ENCODE data around the gene SOSTDC1.

DNA sequence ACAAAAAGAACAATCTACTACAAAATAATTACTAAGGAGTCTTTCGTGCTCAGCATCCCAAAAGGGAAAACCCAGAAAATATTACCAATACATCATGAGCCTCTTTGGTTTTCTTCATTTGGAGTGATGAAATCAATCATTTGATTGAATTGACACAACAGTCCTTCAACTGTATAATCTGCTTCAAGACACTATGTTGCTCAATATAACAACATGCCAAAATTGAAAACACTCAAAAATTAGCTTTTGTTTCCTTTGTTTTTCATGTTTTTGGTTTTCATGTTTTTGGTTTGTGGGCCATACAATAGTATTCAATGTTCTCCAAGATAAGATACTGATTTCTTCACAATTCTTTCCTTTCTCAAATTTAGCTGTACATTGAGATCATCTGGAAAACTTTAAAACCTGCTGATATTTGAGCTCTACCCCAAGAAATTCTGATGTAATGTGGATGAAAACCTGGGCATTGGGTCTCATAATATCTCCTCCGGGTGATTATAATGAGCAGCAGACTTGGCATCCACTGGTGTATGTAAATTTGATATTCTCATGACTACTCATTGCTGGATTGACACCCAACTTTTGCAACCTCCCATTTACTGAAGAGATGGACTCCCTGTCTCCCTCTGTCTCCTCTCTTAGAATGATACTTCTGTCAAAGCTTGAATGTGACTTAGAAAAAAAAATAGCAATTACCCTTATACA, 4.6 kb downstream of the SOSTDC1 start:
- TF ChIP-seq POLR2AphosphoS5 (IDR thresholded peaks at IDR 0.05) = no peak
- TF ChIP-seq POLR2A (IDR thresholded peaks at IDR 0.05) = no peak
- TF ChIP-seq, protein P1, sequence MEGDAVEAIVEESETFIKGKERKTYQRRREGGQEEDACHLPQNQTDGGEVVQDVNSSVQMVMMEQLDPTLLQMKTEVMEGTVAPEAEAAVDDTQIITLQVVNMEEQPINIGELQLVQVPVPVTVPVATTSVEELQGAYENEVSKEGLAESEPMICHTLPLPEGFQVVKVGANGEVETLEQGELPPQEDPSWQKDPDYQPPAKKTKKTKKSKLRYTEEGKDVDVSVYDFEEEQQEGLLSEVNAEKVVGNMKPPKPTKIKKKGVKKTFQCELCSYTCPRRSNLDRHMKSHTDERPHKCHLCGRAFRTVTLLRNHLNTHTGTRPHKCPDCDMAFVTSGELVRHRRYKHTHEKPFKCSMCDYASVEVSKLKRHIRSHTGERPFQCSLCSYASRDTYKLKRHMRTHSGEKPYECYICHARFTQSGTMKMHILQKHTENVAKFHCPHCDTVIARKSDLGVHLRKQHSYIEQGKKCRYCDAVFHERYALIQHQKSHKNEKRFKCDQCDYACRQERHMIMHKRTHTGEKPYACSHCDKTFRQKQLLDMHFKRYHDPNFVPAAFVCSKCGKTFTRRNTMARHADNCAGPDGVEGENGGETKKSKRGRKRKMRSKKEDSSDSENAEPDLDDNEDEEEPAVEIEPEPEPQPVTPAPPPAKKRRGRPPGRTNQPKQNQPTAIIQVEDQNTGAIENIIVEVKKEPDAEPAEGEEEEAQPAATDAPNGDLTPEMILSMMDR (IDR thresholded peaks at IDR 0.05) = no peak

Data from transverse colon (tissue), 4 donors.